DMS79 (cell line): ENCODE results near the gene POFUT1.

ENCODE experiments used
- DNase-seq: peaks from one replicate; lab custom pipeline; 2025; lab: John Stamatoyannopoulos, UW

POFUT1 gene

DNA sequence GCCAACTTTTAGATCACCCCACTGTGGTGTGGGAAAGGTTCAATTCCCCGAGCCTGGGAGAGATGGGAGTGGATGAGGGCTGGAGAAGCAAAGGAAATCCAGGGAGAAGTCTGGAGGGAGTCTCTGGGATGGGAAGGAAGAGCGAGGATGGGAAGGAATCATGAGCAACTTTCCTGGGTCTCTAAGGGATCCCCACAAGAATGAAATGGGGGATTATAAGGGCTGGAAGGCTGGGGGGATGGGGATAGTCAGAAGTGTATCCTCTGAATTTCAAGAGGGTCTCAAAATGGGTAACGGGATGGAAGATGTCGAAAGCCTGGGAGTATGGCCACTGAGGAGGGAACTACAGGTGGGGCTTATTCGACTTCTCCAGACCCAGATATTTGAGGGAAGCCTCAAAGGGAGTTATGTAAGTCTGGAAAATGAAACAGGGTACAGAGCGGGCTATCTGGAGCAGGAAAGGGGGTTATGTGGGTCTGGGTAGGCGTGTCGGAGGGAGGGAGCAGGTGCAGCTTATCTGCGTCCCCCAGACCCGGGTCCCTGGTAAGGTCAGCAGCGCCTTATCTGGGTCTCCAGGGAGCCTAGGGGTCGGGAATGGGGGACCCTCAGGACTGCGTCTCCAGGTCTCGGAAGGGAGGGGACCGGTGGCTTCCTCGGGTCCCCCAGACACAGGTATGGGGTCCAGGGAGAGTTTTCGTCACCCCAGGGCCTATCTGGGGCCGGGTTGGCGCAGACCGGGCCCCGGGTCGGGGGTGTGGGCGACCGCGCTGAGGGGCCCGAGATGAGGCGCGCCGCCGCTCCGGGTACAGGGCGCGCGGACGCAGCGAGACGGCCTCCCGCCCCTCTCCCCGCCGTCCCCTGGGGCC is 687 bp upstream of the POFUT1 start:
- no peak for DNase-seq

DNA sequence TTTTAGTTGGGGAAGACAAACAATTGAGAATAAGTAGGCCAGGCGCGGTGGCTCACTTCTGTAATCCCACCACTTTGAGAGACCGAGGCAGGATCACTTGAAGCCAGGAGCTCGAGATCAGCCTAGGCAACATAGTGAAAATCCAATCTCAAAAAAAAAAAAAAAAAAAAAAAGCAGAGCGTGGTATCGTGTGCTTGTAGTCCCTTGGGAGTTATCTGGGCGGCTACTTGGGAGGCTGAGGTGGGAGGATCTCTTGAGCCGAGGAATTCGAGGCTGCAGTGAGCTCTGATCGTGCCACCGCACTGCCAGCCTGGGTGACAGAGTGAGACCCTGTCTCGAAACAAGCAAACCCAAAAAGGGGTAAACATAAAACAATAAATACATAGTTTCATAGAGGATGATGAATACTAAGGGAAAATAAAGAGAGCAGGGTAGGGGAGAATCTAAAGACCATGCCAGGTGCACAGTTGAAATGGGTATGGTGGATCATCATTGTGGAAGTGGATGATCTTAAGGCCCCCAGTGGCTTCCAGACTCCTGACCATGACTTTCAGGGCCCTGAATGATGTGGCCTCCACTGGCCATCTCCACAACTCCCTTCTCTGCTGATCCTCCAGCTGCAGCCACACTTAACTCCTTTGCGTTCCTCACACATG is 947 bp downstream of the POFUT1 start:
- no peak for DNase-seq

DNA sequence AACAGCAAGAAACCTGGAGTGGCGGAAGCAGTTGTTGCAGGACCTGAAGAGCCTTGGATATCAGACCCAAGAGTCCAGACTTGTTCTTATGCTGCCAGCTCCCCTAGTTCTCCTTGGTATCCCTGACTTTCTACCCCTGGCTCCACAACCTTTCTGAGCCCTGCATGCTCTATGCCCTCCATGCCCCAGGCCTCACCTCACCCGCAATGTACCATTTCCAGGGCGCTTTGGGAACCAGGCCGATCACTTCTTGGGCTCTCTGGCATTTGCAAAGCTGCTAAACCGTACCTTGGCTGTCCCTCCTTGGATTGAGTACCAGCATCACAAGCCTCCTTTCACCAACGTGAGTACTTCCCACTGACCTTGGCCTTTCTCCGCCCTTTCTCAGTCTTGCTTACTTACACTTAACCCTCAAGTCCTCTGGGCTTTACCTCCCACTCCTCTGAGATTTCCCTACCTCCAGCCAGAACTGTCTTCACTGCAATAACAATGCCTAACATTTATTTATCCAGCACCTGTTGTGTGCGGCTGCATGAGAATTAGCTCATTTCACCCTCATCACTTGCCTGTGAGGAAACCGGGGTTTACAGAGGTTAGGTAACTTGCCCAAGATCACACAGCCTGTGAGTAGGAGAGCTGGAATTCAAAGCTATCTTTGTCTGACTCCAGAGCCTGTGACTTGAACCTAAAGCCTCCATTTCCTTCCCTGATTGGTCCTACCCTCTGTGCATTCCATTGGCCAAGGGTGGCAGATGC is 2.3 kb downstream of the POFUT1 start:
- DNase-seq: no peak

DNA sequence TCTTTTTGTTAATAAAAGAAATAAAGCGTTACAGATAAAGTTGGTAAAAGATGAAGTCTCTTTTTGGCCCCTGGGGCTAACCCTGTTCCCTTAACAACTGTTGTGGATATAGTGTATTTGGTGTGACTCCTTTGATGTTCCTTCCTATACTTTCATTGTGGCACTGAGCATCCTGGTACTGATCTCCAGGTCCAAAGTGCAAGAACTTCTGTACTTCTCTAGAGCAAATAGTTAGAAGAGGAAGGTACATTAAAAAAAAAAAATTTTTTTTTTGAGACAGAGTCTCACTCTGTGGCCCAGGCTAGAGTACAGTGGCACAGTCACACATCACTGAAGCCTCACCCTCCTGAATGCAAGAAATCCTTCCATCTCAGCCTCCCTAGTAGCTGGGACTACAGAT is 6.2 kb downstream of the POFUT1 start:
- no peak for DNase-seq

DNA sequence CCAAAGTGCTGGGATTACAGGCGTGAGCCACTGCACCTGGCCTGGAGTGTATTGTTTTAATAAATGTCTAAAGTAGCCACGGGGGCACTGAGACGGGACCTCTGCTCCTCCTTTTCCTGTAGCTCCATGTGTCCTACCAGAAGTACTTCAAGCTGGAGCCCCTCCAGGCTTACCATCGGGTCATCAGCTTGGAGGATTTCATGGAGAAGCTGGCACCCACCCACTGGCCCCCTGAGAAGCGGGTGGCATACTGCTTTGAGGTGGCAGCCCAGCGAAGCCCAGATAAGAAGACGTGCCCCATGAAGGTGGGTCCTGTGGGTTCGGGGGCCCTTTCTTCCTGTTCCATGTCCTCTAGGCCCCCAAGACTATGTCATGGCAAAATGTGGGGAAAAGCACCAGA is 7.5 kb downstream of the POFUT1 start:
- no peak for DNase-seq

DNA sequence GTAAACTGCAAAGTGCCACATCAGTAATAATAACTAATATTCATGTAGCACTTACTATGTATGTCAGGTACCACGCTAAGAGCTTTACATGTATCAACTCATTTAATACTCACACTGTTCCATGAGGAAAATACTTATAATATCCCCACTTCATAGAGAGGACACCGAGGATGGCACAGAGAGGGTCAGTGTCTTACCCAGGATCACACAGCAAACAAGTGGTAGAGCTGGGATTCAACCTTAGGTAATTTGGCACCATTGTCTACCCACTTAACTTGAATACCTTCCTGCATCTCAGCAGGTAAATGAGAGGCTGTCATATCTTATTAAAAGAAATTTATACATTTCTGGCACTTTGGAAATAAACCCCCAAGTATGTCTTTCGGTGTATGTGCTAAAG is 8.0 kb downstream of the POFUT1 start:
- no peak for DNase-seq

DNA sequence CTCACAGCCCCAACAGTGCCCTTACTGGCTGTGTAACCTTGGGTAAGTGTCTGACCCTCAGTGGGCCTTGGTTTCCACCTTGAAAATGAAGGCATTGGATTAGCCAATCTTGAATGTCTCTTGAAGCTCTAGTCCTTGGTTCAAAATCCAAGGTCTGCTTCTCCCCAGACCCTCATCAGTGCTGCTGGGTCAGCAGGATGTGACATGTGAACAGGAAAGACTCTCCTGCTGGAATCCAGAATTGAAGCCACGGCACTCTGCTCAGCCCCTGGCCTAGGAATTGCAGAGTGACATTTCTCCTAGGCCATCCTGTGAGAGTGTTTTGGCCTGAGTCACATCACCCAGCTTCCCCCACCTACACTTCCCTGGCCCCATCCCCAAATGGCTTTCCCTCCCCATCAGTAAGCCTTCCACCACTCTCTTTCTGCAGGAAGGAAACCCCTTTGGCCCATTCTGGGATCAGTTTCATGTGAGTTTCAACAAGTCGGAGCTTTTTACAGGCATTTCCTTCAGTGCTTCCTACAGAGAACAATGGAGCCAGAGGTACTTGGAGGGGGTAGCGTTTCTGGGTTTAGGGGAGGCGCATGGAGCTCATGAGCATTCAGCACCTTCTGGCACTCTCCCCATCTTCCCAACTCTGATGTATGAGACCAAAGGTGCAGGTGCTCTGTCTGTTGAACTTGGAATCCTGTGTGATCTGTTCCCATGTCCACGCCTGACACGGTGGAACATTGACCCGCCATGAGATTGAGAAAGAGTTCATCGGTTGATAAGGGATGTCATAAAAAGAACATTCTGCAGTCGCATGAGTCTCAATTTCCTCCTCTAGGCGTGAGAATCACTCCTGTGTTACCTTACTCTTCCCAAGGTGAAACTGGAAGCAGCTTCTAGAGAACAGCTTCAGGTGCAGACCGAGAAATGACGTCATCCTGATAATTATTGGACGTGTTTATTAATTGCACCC is 8.8 kb downstream of the POFUT1 start:
- DNase-seq: no peak

DNA sequence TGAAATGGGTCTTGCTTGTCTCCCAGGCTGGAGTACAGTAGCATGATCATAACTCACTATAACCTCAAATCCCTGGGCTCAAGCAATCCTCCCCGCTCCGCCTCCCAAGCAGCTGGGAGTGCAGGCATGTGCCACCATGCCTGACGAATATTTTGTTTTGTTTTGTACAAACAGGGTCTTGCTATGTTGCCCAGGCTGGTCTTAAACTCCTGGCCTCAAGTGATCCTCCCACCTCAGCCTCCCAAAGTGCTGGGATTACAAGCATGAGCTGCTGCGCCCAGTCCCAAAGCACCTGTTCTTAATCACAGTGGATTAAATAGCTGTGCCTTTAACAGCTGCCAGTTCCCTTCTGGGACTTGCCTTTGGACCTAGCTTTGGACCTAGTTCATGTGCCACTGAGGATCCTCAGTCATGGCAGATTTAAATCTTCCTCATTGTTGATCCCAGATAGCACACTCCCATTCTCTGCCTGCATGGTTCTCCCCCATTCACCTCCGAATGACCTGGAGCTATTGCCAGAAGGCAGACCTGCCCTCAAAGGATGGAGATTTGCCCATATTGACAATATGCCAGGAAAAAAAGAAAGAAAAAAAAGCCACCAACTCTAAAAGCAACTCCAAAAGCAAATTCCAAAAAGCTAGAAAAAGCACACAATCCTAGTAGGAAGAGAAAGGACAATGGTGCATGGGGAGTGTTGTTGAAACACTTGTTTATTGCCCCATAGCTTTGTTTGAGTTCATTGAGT is 10.6 kb downstream of the POFUT1 start:
- no peak for DNase-seq

DNA sequence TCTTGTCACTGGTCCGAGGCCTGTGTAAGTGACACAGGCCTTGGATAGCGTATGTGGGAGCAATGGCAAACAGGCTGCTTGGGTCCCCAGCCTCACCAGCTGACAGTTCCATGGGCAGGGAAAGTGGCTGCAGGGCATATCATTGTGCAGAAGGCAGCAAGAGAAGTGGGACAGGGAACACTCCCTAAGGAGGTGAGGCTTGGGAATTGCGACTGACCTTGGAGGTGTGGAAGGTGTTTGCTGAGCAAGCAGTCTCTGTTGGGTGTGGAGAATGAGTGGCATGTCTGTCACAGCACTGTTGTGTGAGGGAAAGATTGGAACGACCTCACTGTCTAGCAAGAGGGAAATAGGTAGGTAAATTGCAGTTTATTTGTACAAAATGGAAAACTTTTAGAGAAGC is 16.8 kb downstream of the POFUT1 start:
- no peak for DNase-seq

DNA sequence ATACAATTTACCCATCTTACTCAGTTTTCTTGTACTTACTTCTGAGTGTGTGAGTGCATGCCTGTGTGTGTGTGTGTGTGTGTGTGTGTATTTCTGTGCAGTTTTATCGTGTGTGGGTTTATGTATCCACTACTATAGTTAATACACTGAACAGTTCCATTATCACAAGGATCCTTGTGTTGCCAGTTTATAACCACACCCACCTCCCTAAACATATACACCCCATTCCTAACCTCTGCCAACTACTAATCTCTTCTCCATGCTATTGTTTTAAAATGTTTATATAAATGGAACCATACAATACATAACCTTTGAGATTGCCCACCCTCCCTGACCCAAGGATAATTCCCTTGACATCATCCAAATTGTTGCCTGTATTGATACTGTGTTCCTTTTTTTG is 18.7 kb downstream of the POFUT1 start:
- no peak for DNase-seq

DNA sequence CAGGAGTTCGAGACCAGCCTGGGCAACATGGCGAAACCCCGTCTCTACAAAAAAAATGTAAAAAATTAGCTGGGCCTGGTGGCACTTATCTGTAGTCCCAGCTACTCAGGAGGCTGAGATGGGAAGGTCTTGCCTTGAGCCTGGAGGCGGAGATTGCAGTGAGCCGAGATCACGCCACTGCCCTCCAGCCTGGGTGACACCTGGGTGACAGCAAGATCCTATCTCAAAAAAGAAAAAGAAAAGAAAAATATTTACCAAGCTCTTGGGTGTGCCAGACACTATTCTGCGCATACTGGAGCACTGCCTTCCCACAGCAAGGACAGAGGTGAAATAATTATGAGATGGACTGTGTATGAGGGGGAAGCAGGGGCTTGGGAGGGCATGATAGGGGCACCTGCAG is 19.6 kb downstream of the POFUT1 start:
- DNase-seq: no peak

DNA sequence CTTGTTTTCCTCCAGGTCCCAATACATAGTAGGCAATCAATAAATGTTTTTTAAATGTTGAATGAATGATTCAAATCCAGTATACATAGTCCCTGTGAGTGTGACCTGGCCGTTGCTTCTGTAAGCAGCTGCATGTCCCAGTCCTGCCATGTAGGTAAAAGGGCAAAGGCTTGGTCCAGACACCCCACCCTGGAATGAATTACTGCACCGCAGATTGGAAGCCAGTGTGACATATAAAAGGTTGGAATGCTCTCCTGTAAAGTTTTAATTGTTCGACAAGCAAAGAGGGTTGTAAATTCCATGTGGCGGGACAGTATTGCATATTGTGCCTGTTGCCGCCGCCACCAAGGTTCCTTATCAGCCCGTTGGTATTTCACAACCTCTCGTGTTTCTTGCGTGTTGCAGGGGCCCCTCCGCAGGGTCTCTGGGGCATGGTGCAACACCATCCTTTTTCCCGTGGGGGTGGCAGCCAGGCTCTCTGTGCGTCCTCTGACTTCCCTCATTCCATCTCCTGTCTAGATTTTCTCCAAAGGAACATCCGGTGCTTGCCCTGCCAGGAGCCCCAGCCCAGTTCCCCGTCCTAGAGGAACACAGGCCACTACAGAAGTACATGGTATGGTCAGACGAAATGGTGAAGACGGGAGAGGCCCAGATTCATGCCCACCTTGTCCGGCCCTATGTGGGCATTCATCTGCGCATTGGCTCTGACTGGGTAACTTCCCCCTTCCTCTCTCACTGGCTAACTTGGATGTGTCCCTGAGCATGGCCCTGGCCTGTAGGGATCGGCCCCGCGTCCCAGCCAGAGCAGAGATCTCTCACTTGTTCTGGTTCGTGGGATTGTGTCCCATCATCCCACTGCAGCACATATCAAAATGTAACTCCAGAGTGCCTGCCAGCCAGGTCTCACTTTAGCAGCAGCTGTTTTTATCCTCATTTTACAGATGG is 20.3 kb downstream of the POFUT1 start:
- no peak for DNase-seq

DNA sequence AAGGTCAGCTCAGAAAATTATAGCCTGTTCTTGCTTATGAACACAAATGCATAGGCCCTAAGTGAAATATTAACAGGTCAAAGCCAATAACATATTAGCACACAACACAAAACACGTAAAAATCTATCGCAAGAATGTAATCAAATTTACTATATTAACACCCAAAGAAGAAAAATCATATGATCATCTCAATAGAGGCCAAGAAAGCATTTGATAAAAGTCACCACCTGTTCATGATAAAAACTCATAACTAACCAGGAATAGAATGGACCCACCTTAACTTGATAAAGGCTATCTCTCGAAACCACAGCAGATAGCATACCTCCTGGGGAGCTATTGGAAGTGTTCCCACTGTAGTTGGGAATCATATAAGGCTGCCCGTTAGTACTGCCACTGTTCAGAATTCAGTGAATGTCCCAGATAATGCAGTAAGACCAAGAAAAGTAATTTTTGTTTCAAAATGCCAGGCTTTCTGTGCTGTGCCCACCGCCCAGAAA is 21.6 kb downstream of the POFUT1 start:
- no peak for DNase-seq

DNA sequence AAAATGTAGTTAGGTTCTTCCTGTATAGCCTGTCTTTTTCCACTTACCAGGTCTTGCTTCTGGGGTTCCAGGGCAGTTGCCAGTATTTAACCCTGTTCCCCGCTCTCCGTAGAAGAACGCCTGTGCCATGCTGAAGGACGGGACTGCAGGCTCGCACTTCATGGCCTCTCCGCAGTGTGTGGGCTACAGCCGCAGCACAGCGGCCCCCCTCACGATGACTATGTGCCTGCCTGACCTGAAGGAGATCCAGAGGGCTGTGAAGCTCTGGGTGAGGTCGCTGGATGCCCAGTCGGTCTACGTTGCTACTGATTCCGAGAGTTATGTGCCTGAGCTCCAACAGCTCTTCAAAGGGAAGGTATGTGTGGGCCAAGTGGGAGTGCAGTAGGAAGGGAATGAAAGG is 23.0 kb downstream of the POFUT1 start:
- no peak for DNase-seq

DNA sequence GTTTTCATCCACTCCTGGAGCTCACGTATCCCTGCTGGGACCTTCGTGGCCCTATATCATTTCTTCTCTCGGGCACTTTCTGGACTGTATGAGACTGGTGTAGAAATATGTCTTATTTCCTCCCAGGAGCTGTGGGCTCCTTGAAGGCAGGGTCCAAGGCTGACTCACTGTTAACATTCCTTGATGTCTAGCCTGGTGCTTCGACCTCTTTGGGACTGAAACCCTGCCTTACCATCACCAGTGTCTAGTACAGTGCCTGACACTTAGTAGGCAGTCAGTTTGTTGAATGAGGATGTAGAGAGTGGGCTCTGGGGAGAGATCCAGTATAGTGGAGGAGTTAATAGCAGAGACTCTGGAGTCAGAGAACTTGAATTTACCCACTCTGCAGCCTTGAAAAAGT is 23.6 kb downstream of the POFUT1 start:
- DNase-seq: no peak

DNA sequence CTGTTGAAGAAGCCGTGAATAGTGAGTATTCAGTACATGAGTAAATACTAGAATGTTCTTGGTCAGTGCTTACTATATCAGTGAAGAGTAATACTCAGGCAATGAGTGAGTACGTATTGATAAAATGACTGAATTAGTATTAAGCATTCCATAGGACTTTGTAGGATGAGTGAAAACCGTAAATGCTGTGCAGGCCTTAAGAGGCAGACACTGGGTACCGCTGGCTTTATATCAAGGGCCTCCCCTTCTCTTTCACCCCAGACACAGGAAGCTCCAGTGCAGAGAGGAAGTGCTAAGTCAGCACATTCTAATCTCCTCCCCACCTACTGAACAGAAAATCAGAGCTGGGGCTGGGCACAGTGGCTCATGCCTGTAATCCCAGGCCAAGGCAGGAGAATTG is 24.2 kb downstream of the POFUT1 start:
- DNase-seq: no peak

DNA sequence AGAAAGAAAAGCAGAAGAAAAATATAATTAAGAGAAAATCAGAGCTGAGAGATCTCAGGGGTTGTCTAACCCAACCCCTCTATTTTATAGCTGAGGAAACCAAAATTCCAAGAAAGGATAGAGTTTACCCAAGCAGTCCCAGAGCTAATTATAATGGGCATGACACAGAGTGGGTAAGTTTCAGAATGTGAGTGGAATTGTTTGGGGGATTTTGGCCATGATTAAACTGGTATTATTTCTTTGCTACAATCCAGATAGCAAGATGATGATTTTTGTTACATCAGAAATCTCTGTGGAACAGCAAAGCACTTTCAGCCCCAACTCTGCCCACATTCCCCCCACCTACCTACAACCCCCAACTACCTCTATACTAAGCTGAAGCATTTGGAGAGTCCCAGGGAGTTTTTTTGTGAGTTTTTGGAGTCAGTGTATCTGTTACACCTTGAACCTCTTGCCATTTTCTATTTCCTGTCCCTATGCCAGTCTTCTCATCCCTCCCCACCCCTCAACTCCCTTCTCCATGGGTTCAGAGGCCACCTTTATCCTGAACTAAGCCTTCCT is 24.7 kb downstream of the POFUT1 start:
- no peak for DNase-seq

DNA sequence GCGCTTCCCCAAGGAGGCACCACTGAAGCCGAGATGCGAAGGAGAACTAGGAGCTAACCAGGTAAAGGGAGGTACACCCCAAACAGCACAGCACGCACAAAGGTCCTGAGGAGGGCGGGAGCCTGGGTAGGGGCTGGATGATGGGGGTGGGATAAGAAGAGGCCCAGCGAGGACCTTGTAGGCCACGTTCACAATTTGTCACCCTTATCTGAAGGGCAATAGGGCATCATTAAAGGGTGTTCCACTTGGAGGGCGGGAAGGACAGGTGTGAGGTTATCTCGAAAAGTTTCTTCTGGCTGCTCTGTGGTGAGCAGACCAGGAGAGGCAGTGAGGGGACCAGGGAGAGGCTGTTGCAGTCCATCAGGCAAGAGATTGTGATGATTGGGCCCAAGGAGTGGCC is 25.6 kb downstream of the POFUT1 start:
- DNase-seq: no peak

DNA sequence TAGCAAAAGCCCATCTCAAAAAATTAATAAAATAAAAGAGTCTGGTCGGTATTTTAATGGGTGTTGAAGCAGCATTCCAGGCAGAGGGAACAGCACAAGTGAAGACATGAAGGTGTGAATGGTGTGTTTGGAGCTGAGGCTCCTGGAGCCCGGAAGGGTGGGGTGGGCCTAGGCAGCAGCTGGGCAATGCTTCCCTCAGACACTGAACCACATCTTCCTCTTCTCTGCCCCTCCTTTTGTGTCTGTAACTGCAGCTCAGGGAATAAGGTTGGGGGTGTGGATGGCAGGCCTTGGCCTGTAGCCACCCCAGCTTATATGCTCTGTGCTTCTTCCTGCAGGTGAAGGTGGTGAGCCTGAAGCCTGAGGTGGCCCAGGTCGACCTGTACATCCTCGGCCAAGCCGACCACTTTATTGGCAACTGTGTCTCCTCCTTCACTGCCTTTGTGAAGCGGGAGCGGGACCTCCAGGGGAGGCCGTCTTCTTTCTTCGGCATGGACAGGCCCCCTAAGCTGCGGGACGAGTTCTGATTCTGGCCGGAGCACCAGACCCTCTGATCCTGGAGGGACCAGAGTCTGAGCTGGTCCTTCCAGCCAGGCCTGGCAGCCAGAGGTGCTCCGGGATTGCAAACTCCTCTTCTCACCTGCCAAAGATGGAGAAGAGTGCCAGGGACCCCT is 26.6 kb downstream of the POFUT1 start:
- no peak for DNase-seq
